ENCODE data around the gene OGFOD3. TPM values are rescaled to one million over a fixed set of nuclear protein-coding genes. Genes with fewer than 3 reads are reported as not detected.

OGFOD3 gene
- total and polyA plus RNA-seq, 9 of the 15 experiments (the other 6 are each of a cell fraction or from before 2014, with no cell fraction given) = 0.69 to 44.7 (median 18.9) TPM

DNA sequence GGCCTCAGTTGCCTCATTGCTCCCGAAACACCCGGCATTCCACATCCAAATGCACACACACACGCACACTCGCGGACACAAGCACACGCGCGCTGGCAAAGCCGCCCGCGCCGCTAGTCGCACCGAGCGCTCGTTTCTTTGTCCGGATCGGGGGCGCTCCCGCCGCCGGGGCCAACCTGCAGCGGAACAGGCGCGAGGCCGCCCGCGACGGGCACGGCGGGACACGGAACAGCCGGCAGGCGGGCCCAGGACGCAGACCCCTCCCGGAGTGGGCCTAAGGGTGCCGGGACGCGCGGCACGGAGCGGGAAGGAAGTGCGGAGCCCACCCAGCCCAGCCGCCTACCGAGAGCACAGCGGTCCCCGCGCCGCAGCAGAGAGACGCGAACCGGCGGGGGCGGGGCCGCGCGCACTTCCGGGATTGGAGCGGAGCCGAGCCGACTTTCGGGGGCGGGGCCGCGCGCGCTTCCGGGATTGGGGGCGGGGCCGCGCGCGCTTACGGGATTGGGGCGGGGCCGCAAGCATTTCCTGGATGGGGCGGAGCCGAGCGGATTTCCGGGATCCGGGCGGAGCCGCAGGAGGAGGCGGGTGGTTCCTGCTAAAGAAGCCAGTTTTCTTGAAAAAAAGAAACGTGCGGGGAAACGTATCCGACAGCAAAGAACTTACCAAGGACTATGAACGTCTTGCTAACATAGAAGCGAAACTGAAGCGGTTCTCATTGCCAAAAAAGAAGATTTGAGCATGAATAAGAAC lies 32.1 kb upstream of the OGFOD3 start, which contains the start of gene CYBC1 (continued):
- TF ChIP-seq CUX1 (CRISPR knock-in tag; IDR thresholded peaks at IDR 0.05) (no peak), RBM17 (IDR thresholded peaks at IDR 0.05; ENCODE audit: borderline replicate concordance, low read depth, low read length) (no peak), L3MBTL2 (IDR thresholded peaks at IDR 0.05) (no peak; the same call in none of the 2 replicates), CREB3L1 (IDR thresholded peaks at IDR 0.05; ENCODE audit: borderline replicate concordance, low read depth) (no peak), HLTF (IDR thresholded peaks at IDR 0.05) (no peak)
- TF ChIP-seq, protein P1, sequence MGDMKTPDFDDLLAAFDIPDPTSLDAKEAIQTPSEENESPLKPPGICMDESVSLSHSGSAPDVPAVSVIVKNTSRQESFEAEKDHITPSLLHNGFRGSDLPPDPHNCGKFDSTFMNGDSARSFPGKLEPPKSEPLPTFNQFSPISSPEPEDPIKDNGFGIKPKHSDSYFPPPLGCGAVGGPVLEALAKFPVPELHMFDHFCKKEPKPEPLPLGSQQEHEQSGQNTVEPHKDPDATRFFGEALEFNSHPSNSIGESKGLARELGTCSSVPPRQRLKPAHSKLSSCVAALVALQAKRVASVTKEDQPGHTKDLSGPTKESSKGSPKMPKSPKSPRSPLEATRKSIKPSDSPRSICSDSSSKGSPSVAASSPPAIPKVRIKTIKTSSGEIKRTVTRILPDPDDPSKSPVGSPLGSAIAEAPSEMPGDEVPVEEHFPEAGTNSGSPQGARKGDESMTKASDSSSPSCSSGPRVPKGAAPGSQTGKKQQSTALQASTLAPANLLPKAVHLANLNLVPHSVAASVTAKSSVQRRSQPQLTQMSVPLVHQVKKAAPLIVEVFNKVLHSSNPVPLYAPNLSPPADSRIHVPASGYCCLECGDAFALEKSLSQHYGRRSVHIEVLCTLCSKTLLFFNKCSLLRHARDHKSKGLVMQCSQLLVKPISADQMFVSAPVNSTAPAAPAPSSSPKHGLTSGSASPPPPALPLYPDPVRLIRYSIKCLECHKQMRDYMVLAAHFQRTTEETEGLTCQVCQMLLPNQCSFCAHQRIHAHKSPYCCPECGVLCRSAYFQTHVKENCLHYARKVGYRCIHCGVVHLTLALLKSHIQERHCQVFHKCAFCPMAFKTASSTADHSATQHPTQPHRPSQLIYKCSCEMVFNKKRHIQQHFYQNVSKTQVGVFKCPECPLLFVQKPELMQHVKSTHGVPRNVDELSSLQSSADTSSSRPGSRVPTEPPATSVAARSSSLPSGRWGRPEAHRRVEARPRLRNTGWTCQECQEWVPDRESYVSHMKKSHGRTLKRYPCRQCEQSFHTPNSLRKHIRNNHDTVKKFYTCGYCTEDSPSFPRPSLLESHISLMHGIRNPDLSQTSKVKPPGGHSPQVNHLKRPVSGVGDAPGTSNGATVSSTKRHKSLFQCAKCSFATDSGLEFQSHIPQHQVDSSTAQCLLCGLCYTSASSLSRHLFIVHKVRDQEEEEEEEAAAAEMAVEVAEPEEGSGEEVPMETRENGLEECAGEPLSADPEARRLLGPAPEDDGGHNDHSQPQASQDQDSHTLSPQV (IDR thresholded peaks at IDR 0.05) = 0 out of 2 replicates have a peak, but pooled peaks have one; percentile 16
